ENCODE data around the gene KRTAP5-10. TPM values are rescaled to one million over a fixed set of nuclear protein-coding genes. Genes with fewer than 3 reads are reported as not detected.
"Not testable (repeated sequence)": the region's sequence is repeated elsewhere in the genome, so short reads cannot be mapped to it uniquely, and the experiment has no call there.

The KRTAP5-10 gene
- total RNA-seq, 4 donors from 2014 or later, result not detected

GRCh38 chr11:71580057-71581003 is 15.0 kb downstream of the KRTAP5-10 start:
- no peak overlapping the region for H3K27ac ChIP-seq
- TF ChIP-seq EP300 (IDR thresholded peaks at IDR 0.05) (no peak), CTCF (IDR thresholded peaks at IDR 0.05) (peak in 3 of 4 experiments; percentile 58 to 81 (median 69))
- peaks cover 35% of the 10 kb centered on the region for H3K27me3 ChIP-seq
- ATAC-seq, result peak; percentile 71
- no peaks in the 10 kb centered on the region for H3K36me3 ChIP-seq
- peaks cover 0 to 9% (median 0%) of the 10 kb centered on the region in 3 donors for H3K4me1 ChIP-seq
- no peaks in the 10 kb centered on the region for H3K9me3 ChIP-seq
- 2 to 5% methylated on average over 8 of the region's 8 CpGs for WGBS, 2 donors (ENCODE audit: low coverage in 1 of 2)
- no peak overlapping the region for H3K4me3 ChIP-seq

DNA sequence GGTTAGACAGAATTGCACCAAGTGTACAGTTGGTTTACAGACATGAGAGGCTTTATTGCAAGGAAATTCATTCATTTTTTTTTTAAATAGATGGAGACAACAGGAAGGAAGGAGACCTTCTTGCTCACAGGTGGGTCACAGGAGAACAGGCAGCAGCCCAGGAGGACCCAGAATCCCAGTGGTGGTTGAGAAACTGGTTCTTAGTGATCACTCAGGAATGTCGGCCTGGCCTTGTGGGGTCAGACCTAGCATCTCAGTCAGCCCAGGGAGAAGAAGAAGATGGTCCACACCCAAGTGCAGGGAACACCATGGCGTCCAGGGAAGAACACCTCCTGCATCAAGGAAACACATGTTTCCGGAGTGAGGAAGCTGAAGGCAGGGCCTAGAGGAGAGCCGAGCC is 16.5 kb downstream of the KRTAP5-10 start:
- Histone ChIP-seq H3K27ac (no peak overlapping the region), H3K4me3 (no peak overlapping the region), H3K9me3 (no peaks in the 10 kb centered on the region), H3K27me3 (peaks cover 35% of the 10 kb centered on the region), H3K4me1 (peaks cover 0 to 9% (median 0%) of the 10 kb centered on the region in 3 donors), H3K36me3 (no peaks in the 10 kb centered on the region)
- ATAC-seq, result no peak
- WGBS, 2 donors (ENCODE audit: low coverage in 1 of 2), result 73 to 92% methylated on average over 2 to 3 of the region's 4 CpGs
- TF ChIP-seq EP300 (IDR thresholded peaks at IDR 0.05) (no peak), POLR2AphosphoS5 (IDR thresholded peaks at IDR 0.05) (no peak), CTCF (IDR thresholded peaks at IDR 0.05) (no peak), POLR2A (IDR thresholded peaks at IDR 0.05) (no peak)

- no peak within 1 kb of the TSS for H3K4me3 ChIP-seq
- peaks cover 30% of the 10 kb centered on the region for H3K27me3 ChIP-seq
- H3K4me1 ChIP-seq, result peaks cover 0 to 9% (median 0%) of the 10 kb centered on the region in 3 donors
- H3K9me3 ChIP-seq, result no peaks in the 10 kb centered on the region
- no peak within 1 kb of the TSS for H3K27ac ChIP-seq
- ATAC-seq, result no peak
- no peaks in the 10 kb centered on the region for H3K36me3 ChIP-seq
- no peak for TF ChIP-seq CTCF (IDR thresholded peaks at IDR 0.05)
- 83% methylated on average over 1 of the region's 3 CpGs; no CpG with 5 or more reads in 1 of the 2 donors for WGBS, 2 donors (ENCODE audit: low coverage in 1 of 2)
Measured at GRCh38 chr11:71582309-71582895, 17.0 kb downstream of the KRTAP5-10 start, which contains the start of gene KRTAP5-11. TSS of gene KRTAP5-11 (minus strand) at chr11:71582875. CDS start at chr11:71582837, 38 bp downstream.

DNA sequence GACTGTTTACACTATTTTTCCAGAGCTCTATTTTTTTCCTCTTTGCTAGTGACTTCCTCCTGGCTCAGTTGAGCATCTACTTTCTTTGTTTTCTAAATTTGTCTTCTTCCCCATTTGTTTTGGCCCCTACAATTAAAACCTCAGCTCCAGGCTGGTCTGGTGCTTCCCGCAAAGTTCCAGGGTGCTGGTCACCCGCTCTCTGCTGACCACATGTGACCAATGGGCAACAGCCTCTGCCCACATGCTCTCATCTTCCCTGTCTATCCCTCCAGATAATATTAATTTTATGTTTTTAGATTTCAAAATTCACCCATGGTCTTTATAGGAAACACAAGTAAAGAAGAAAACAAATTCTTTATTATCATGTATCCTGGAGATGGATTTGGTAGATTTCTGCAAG is 17.6 kb downstream of the KRTAP5-10 start:
- not testable (repeated sequence) for H3K27ac ChIP-seq, ATAC-seq, H3K4me3 ChIP-seq, H3K9me3 ChIP-seq, H3K4me1 ChIP-seq, H3K36me3 ChIP-seq
- H3K27me3 ChIP-seq, result peaks cover 27% of the 10 kb centered on the region
- 67 to 90% methylated on average over 2 of the region's 2 CpGs for WGBS, 2 donors (ENCODE audit: low coverage in 1 of 2)

DNA sequence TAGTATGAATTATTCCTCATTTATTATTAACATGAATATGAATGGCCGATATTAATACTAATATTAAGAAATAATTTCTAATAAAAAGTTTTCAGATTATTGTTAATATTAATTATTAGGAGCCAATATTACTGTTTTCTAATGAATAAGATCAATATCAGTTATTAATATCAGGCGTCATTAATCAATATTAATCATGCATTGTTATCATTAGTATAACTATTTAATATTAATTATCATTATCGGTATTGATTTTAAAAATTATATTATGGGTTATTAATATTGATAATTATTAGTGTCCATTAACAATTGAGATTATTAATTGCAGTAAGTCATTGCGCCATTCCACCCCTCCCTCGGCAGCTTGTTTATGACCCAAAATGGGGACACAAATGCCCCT is 20.3 kb downstream of the KRTAP5-10 start:
- H3K9me3 ChIP-seq, H3K4me1 ChIP-seq, H3K36me3 ChIP-seq, H3K27ac ChIP-seq, H3K4me3 ChIP-seq, ATAC-seq: not testable (repeated sequence)
- H3K27me3 ChIP-seq, result peaks cover 31% of the 10 kb centered on the region
- 85 to 88% methylated on average over 5 of the region's 5 CpGs for WGBS, 2 donors (ENCODE audit: low coverage in 1 of 2)

GRCh38 chr11:71588314-71588713 is 23.0 kb downstream of the KRTAP5-10 start:
- H3K4me3 ChIP-seq, H3K36me3 ChIP-seq, H3K9me3 ChIP-seq, ATAC-seq, H3K4me1 ChIP-seq, H3K27ac ChIP-seq: not testable (repeated sequence)
- H3K27me3 ChIP-seq, result peaks cover 25% of the 10 kb centered on the region
- 0% methylated on average over 1 of the region's 4 CpGs; no CpG with 5 or more reads in 1 of the 2 donors for WGBS, 2 donors (ENCODE audit: low coverage in 1 of 2)

DNA sequence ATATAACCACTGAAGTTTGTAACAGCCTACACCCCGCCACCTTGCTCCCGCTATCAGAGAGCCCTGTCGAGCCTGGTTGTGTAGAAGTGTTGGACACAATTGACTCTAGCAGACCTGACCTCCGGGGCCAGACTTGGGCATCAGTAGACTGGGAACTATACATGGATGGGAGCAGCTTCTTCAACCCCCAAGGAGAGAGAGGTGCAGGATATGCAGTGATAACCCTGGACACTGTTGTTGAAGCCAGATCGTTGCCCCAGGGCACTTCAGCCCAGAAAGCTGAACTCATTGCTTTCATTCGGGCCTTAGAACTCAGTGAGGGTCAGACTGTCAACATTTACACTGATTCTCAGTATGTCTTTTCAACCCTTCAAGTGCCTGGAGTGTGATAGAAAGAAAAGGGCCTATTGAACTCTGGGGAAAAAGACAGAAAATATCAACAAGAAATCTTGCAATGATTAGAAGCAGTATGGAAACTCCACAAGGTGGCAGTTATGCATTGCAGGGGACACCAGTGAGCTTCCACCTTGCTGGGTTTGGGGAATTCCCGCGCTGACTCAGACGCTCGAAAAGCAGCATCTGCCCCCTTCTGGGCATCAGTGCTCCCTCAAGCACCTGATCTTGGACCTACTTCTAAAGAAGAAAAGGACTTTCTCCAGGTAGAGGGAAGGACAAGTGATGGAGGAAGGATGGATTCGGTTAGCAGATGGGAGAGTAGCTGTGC is 23.6 kb downstream of the KRTAP5-10 start:
- peaks cover 24% of the 10 kb centered on the region for H3K27me3 ChIP-seq
- not testable (repeated sequence) for H3K4me1 ChIP-seq, H3K9me3 ChIP-seq, H3K27ac ChIP-seq, ATAC-seq, H3K4me3 ChIP-seq, H3K36me3 ChIP-seq
- WGBS, 2 donors (ENCODE audit: low coverage in 1 of 2), result 16 to 33% methylated on average over 3 to 4 of the region's 11 CpGs

- 40 to 62% methylated on average over 1 to 3 of the region's 8 CpGs for WGBS, 2 donors (ENCODE audit: low coverage in 1 of 2)
- ATAC-seq, result not testable (repeated sequence)
Measured at GRCh38 chr11:71589546-71589920, 24.2 kb downstream of the KRTAP5-10 start.

DNA sequence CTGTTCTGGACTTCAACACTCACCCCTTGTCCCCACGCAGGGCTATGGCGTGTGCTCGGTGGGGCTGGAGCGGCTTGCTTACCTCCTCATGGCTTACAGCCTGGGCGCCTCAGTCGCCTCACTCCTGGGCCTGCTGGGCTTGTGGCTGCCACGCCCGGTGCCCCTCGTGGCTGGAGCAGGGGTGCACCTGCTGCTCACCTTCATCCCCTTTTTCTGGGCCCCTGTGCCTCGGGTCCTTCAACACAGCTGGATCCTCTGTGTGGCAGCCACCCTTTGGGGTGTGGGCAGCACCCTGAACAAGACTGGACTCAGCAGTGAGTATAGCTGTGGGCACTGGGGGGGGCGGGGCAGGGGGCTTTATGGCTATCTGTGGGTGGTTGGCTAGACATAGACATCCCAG is 37.9 kb downstream of the KRTAP5-10 start:
- Histone ChIP-seq H3K27me3 (peaks cover 73% of the 10 kb centered on the region), H3K4me1 (peaks cover 0 to 11% (median 0%) of the 10 kb centered on the region in 3 donors)
- not testable (repeated sequence) for H3K36me3 ChIP-seq, ATAC-seq, H3K27ac ChIP-seq, H3K4me3 ChIP-seq, H3K9me3 ChIP-seq
- WGBS, 2 donors (ENCODE audit: low coverage in 1 of 2), result 94% methylated on average over 6 of the region's 11 CpGs; no CpG with 5 or more reads in 1 of the 2 donors

More at GRCh38 chr11:71589546-71589920, 24.2 kb downstream of the KRTAP5-10 start:
- not testable (repeated sequence) for H3K4me3 ChIP-seq, H3K4me1 ChIP-seq, H3K27ac ChIP-seq, H3K36me3 ChIP-seq, H3K9me3 ChIP-seq
- peaks cover 18% of the 10 kb centered on the region for H3K27me3 ChIP-seq
